Colonic mucosa (tissue), 4 donors: Measurements from ENCODE around the gene SLC25A2. TPM values are rescaled to one million over a fixed set of nuclear protein-coding genes. Genes with fewer than 3 reads are reported as not detected.

Experiments
- DNase-seq: peaks from one replicate; pipeline ENCODE4 v3.0.0-alpha.2; 2020
- H3K27ac ChIP-seq: fragments of 200-600 bp; one replicate; pipeline ENCODE4 v1.8.0; 2021
- H3K27me3 ChIP-seq: fragments of 200-600 bp; one replicate; pipeline ENCODE4 v1.8.0; 2021
- H3K36me3 ChIP-seq: fragments of 200-600 bp; one replicate; pipeline ENCODE4 v1.8.0; 2021
- H3K4me1 ChIP-seq: fragments of 200-600 bp; one replicate; pipeline ENCODE4 v1.8.0; 2021; ENCODE audit warnings: mild to moderate bottlenecking
- H3K4me3 ChIP-seq: fragments of 200-600 bp; one replicate; pipeline ENCODE4 v1.8.0; 2021
- H3K9ac ChIP-seq, 2 donors: one replicate each; pipeline ENCODE4 v1.7.0; 2013; ENCODE audit warnings: control low read depth in 2 of 2, low read depth in 2 of 2, low read length in 2 of 2
- H3K9me3 ChIP-seq: fragments of 200-600 bp; one replicate; pipeline ENCODE4 v1.8.0; 2021
- CTCF ChIP-seq: fragments of 200-600 bp; IDR thresholded peaks from one replicate; pipeline ENCODE4 v1.8.0; 2022; ENCODE audit warnings: antibody characterized with exemption, mild to moderate bottlenecking
- intact Hi-C: fragments of 100-400 bp; cut with DNase I; formaldehyde crosslinking; loops from one replicate; pipeline ENCODE4 v1.14.1; 2022
- total RNA-seq, 2 donors: library from RNA; stranded (reverse); fragmentation: NEBNext Ultra II Directional in 1 of 2; extraction: Animal tissue kit (Norgen Biotek cat#: 25700) in 1 of 2; gene quantifications; one replicate each; pipeline ENCODE4 v1.2.1, GENCODE V29; 2021
- donor health status: healthy.
- donor health status: DM: no; HTN: no; CAD: no.
- donor health status: DM: no; HTN: no; CAD: no.

The SLC25A2 gene
- total RNA-seq, 2 donors from 2014 or later, result 0.21 to 1.1 TPM

GRCh38 chr5:141328231-141328630 lies 24.4 kb upstream of the SLC25A2 start:
- Histone ChIP-seq H3K9ac (no peak overlapping the region), H3K9me3 (no peaks in the 10 kb centered on the region), H3K27me3 (no peaks in the 10 kb centered on the region), H3K36me3 (no peaks in the 10 kb centered on the region), H3K4me3 (no peak overlapping the region), H3K4me1 (no peaks in the 10 kb centered on the region), H3K27ac (no peak overlapping the region)
- DNase-seq, result no peak
- intact Hi-C loops, result no loop called here
- TF ChIP-seq CTCF, result no peak

DNA sequence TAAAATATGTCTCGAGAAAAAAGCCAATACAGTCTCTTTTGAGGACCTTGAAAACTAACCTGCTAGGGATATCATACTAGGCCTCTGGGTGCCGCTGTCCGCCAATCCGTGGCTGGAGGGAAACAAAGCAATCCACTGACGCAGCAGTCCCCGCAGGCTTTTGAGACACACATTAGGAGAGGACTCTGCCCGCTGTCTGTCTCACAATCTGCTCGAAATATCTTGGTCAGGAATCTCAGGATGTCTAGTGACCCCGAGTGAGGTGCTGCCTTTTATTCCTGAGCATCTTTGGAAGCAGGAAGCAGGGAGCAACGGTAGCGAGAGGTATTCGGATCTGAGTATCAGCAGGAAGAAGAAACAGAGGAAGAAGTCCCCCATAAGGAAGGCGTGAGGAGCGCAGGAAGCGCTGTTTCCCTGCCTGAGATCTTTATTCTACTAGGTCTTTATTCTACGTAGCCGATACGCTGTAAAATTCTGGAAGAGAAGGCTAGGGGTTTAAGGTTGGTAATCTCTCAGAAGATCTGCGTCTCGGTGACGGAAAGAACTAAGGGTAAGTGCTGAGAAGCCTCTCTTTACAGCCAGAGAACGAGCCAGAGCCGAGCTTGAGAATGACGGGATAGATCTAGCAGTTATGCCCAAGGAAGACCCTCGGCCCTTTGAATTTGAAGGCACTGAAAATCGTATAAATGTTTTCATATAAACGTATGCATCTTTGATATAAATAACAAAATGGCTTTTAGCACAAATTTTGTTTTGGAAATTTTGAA lies 22.4 kb upstream of the SLC25A2 start:
- TF ChIP-seq CTCF, result peak; percentile 26
- Histone ChIP-seq H3K27me3 (no peaks in the 10 kb centered on the region), H3K27ac (peak overlapping the region; percentile 28), H3K36me3 (no peaks in the 10 kb centered on the region), H3K4me1 (no peaks in the 10 kb centered on the region), H3K9me3 (no peaks in the 10 kb centered on the region), H3K9ac (peak overlapping the region; percentile 12 to 32), H3K4me3 (peak overlapping the region; percentile 28)
- DNase-seq, result peak; percentile 64
- intact Hi-C loops, result no loop called here

DNA sequence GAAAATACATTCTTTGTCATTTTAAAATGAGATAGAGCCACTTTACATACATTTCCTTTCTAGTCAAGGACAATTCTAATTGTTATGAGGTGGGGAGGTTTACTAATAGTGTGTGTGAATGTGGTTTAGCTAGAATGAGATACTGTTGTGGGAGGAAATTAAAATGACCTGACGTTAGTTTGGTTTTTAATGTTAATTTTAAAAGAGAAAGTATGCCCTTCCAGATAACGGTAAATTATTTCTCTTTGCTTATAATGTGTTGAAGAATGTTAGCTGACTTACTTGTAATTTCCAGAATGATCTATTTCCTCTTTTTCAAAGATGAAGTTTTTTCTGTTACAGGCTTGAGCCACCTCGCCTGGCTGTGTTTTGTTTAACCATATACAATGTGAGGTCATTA lies 18.4 kb upstream of the SLC25A2 start:
- Histone ChIP-seq H3K36me3 (no peaks in the 10 kb centered on the region), H3K27ac (no peak overlapping the region), H3K4me3 (no peak overlapping the region), H3K4me1 (no peaks in the 10 kb centered on the region), H3K9me3 (peaks cover 4% of the 10 kb centered on the region), H3K27me3 (no peaks in the 10 kb centered on the region), H3K9ac (no peak overlapping the region)
- no peak for TF ChIP-seq CTCF
- intact Hi-C loops, result loop anchor here (5.0 kb wide), 1 partner anchor 240 kb away; no protein-coding TSS in a partner anchor
- DNase-seq, result no peak

GRCh38 chr5:141320225-141321169 lies 16.6 kb upstream of the SLC25A2 start, which contains the start of gene TAF7:
Gene TAF7 (minus strand): TSS chr5:141320784. CDS start chr5:141320044, 740 bp downstream.
- H3K27me3 ChIP-seq, result no peaks in the 10 kb centered on the region
- peak; percentile 79 for TF ChIP-seq CTCF
- no peaks in the 10 kb centered on the region for H3K36me3 ChIP-seq
- H3K4me3 ChIP-seq, result peak within 1 kb of the TSS; percentile 82
- H3K9ac ChIP-seq, result peak within 1 kb of the TSS; percentile 71 to 74
- DNase-seq, result peak; percentile 92
- intact Hi-C loops, result loop anchor here (5.0 kb wide), 1 partner anchor 242 kb away; no protein-coding TSS in a partner anchor
- no peaks in the 10 kb centered on the region for H3K4me1 ChIP-seq
- peak within 1 kb of the TSS; percentile 93 for H3K27ac ChIP-seq
- H3K9me3 ChIP-seq, result peaks cover 14% of the 10 kb centered on the region

- H3K36me3 ChIP-seq, result no peaks in the 10 kb centered on the region
- intact Hi-C loops, result loop anchor here (5.0 kb wide), 1 partner anchor 243 kb away; no protein-coding TSS in a partner anchor
Observed at GRCh38 chr5:141319699-141320098, 15.8 kb upstream of the SLC25A2 start.

More at GRCh38 chr5:141319699-141320098, 15.8 kb upstream of the SLC25A2 start:
- Histone ChIP-seq H3K9me3 (peaks cover 14% of the 10 kb centered on the region), H3K9ac (no peak overlapping the region), H3K27ac (no peak overlapping the region), H3K27me3 (no peaks in the 10 kb centered on the region), H3K4me3 (peak overlapping the region; percentile 82), H3K4me1 (no peaks in the 10 kb centered on the region)
- no peak for TF ChIP-seq CTCF
- no peak for DNase-seq
